ENCODE measurements around the gene GLI3.

Gene GLI3

DNA sequence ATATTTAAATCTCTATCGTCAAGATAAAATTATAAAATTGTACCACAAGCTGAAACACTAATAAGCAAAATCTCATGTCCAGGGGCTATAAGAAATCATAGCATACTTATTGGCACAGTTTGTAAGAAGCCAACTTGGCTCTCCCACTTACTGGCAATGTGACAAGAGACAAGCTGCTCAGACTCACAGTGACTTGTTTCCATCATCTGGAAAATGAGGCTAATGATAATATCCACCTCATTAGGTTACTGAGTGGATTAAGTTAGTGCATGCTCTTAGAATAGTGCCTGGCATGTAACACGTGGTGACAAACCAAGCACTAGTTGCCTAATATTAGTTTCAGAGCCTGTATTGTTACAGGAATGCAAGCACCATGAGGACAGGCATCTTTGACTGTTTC is 234.4 kb downstream of the GLI3 start:
- Histone ChIP-seq H3K36me3 (ENCODE audit: insufficient read depth, low read length) (peaks cover 17% of the 10 kb centered on the region; the same call in 1 of the 2 replicates), H4K20me1 (ENCODE audit: insufficient read depth, low read length) (no peaks in the 10 kb centered on the region), H3K9ac (ENCODE audit: low read depth, low read length) (no peak overlapping the region), H3K4me3 (ENCODE audit: low read depth in 1 of 2, low read length in 2 of 2) (no peak overlapping the region), H3K27ac (ENCODE audit: low read length) (no peak overlapping the region), H3K79me2 (ENCODE audit: insufficient read depth, low read length) (no peaks in the 10 kb centered on the region), H3K4me1 (ENCODE audit: insufficient read depth, low read length) (no peaks in the 10 kb centered on the region), H2AFZ (ENCODE audit: low read depth, low read length) (no peak overlapping the region), H3K4me2 (ENCODE audit: insufficient read depth, low read length) (no peak overlapping the region), H3K27me3 (ENCODE audit: insufficient read depth, low read length, poor library complexity) (no peaks in the 10 kb centered on the region), H3K9me3 (ENCODE audit: insufficient read depth, low read length, severe bottlenecking) (no peaks in the 10 kb centered on the region)
- no peak for ATAC-seq (ENCODE audit: insufficient read depth, low read depth)
- TF ChIP-seq, protein P1, sequence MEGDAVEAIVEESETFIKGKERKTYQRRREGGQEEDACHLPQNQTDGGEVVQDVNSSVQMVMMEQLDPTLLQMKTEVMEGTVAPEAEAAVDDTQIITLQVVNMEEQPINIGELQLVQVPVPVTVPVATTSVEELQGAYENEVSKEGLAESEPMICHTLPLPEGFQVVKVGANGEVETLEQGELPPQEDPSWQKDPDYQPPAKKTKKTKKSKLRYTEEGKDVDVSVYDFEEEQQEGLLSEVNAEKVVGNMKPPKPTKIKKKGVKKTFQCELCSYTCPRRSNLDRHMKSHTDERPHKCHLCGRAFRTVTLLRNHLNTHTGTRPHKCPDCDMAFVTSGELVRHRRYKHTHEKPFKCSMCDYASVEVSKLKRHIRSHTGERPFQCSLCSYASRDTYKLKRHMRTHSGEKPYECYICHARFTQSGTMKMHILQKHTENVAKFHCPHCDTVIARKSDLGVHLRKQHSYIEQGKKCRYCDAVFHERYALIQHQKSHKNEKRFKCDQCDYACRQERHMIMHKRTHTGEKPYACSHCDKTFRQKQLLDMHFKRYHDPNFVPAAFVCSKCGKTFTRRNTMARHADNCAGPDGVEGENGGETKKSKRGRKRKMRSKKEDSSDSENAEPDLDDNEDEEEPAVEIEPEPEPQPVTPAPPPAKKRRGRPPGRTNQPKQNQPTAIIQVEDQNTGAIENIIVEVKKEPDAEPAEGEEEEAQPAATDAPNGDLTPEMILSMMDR (IDR thresholded peaks at IDR 0.05; ENCODE audit: borderline replicate concordance, extremely low read depth, low read length, poor library complexity, severe bottlenecking) = no peak
- no peak for TF ChIP-seq EZH2 (IDR thresholded peaks at IDR 0.05; ENCODE audit: borderline replicate concordance, low read depth, low read length, severe bottlenecking)
- no peak for DNase-seq

DNA sequence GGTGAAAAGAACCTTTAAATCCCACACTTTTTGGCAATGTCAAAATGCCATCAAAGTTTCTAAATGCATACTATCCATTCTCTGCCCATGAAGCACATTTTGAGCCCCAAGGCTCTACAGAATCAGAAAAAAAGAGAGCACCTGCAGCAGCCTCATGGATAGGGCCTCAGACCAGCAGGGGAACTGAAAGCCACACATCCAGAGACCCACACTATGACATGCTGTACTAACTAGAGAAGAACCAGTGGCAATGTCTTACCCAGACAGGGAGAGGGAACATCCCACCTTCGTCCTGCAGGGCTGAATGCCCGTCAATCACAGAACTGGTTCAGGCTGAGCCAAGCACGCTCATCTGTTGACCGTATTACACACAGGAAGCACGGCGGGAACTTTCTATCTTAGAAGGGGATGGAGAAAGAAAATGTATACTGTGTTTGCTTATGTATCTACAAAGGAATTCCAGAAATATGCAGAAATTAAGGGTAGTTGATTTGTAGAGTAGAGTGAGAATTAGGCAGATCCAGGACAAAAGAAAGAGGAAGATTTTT is 237.2 kb downstream of the GLI3 start:
- Histone ChIP-seq H3K36me3 (ENCODE audit: insufficient read depth, low read length) (peaks cover 13% of the 10 kb centered on the region; the same call in 1 of the 2 replicates), H4K20me1 (ENCODE audit: insufficient read depth, low read length) (no peaks in the 10 kb centered on the region; the same call in 1 of the 2 replicates), H3K79me2 (ENCODE audit: insufficient read depth, low read length) (no peaks in the 10 kb centered on the region), H3K4me2 (ENCODE audit: insufficient read depth, low read length) (no peak overlapping the region), H3K27ac (ENCODE audit: low read length) (no peak overlapping the region), H3K4me1 (ENCODE audit: insufficient read depth, low read length) (no peaks in the 10 kb centered on the region), H3K4me3 (ENCODE audit: low read depth in 1 of 2, low read length in 2 of 2) (no peak overlapping the region), H3K27me3 (ENCODE audit: insufficient read depth, low read length, poor library complexity) (no peaks in the 10 kb centered on the region), H2AFZ (ENCODE audit: low read depth, low read length) (no peak overlapping the region), H3K9ac (ENCODE audit: low read depth, low read length) (no peak overlapping the region), H3K9me3 (ENCODE audit: insufficient read depth, low read length, severe bottlenecking) (no peaks in the 10 kb centered on the region)
- DNase-seq (no peak), ATAC-seq (ENCODE audit: insufficient read depth, low read depth) (no peak)
- TF ChIP-seq, protein P1 (IDR thresholded peaks at IDR 0.05; ENCODE audit: borderline replicate concordance, extremely low read depth, low read length, poor library complexity, severe bottlenecking) = no peak
- no peak for TF ChIP-seq EZH2 (IDR thresholded peaks at IDR 0.05; ENCODE audit: borderline replicate concordance, low read depth, low read length, severe bottlenecking)

DNA sequence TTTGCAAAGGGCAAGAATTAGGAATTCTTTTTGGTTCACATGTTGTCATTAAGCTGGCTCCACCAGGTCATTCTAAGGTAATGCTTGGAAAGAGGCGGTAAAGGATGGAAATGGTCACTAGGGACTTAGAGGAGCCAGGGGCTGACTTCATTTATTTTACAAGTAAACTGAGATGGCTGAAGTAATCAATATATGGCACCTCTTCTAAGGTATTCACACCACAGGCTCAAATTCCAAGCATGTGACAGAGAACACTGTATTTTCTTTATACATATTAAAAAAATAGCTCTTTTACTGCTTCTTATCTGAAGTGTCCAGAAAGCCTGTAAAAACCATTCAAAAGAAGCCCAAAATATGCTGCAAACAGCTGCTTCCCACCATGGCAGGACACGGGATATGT is 239.0 kb downstream of the GLI3 start:
- H4K20me1 ChIP-seq (ENCODE audit: insufficient read depth, low read length) = no peaks in the 10 kb centered on the region; the same call in 1 of the 2 replicates
- H3K4me2 ChIP-seq (ENCODE audit: insufficient read depth, low read length) = no peak overlapping the region
- no peaks in the 10 kb centered on the region for H3K9me3 ChIP-seq (ENCODE audit: insufficient read depth, low read length, severe bottlenecking)
- ATAC-seq (ENCODE audit: insufficient read depth, low read depth) = no peak
- peaks cover 13% of the 10 kb centered on the region; the same call in 1 of the 2 replicates for H3K36me3 ChIP-seq (ENCODE audit: insufficient read depth, low read length)
- no peak for DNase-seq
- no peak overlapping the region for H3K27ac ChIP-seq (ENCODE audit: low read length)
- no peak overlapping the region for H3K4me3 ChIP-seq (ENCODE audit: low read depth in 1 of 2, low read length in 2 of 2)
- H3K4me1 ChIP-seq (ENCODE audit: insufficient read depth, low read length) = no peaks in the 10 kb centered on the region
- TF ChIP-seq, protein P1 (IDR thresholded peaks at IDR 0.05; ENCODE audit: borderline replicate concordance, extremely low read depth, low read length, poor library complexity, severe bottlenecking) = no peak
- TF ChIP-seq EZH2 (IDR thresholded peaks at IDR 0.05; ENCODE audit: borderline replicate concordance, low read depth, low read length, severe bottlenecking) = no peak
- H3K79me2 ChIP-seq (ENCODE audit: insufficient read depth, low read length) = no peaks in the 10 kb centered on the region
- H2AFZ ChIP-seq (ENCODE audit: low read depth, low read length) = no peak overlapping the region
- H3K9ac ChIP-seq (ENCODE audit: low read depth, low read length) = no peak overlapping the region
- H3K27me3 ChIP-seq (ENCODE audit: insufficient read depth, low read length, poor library complexity) = no peaks in the 10 kb centered on the region

All from DND-41 (cell line).